ENCODE results near the gene ANKRD52. TPM values are rescaled to one million over a fixed set of nuclear protein-coding genes. Genes with fewer than 3 reads are reported as not detected.
A peak's percentile ranks its signal among the peaks of the same experiment; 100 is the strongest.

The ANKRD52 gene
- total RNA-seq, 1 donor from 2014 or later = 25.1 TPM

DNA sequence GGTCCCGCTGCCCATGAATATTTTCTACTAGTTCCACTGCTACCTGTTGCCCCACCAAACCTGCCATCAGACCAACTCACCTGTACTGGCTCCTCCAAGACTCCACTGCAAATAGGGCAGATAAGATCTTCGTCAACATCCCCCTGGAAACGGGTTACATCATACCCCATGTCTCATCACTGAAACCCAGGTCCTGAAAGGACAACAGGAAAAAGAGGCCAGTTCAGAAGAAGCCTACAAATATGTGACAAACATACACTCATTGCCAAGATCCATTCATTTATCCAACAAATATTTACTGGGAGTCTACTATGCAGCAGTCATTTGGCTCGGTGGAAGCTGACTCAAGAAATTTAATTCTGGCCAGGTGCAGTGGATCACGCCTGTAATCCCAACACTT is 44.3 kb downstream of the ANKRD52 start:
- Histone ChIP-seq H3K36me3 (peaks cover 83% of the 10 kb centered on the region), H3K27me3 (ENCODE audit: low read depth) (no peaks in the 10 kb centered on the region), H3K27ac (replicated peaks) (no peak overlapping the region), H3K4me1 (peaks cover 3% of the 10 kb centered on the region), H3K9me3 (replicated peaks) (no peaks in the 10 kb centered on the region), H3K4me3 (no peak overlapping the region)
- TF ChIP-seq, protein P1, sequence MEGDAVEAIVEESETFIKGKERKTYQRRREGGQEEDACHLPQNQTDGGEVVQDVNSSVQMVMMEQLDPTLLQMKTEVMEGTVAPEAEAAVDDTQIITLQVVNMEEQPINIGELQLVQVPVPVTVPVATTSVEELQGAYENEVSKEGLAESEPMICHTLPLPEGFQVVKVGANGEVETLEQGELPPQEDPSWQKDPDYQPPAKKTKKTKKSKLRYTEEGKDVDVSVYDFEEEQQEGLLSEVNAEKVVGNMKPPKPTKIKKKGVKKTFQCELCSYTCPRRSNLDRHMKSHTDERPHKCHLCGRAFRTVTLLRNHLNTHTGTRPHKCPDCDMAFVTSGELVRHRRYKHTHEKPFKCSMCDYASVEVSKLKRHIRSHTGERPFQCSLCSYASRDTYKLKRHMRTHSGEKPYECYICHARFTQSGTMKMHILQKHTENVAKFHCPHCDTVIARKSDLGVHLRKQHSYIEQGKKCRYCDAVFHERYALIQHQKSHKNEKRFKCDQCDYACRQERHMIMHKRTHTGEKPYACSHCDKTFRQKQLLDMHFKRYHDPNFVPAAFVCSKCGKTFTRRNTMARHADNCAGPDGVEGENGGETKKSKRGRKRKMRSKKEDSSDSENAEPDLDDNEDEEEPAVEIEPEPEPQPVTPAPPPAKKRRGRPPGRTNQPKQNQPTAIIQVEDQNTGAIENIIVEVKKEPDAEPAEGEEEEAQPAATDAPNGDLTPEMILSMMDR (IDR thresholded peaks at IDR 0.05; ENCODE audit: borderline replicate concordance) = no peak
- no peak for DNase-seq
- intact Hi-C loops (cut with micrococcal nuclease) = no loop called here

DNA sequence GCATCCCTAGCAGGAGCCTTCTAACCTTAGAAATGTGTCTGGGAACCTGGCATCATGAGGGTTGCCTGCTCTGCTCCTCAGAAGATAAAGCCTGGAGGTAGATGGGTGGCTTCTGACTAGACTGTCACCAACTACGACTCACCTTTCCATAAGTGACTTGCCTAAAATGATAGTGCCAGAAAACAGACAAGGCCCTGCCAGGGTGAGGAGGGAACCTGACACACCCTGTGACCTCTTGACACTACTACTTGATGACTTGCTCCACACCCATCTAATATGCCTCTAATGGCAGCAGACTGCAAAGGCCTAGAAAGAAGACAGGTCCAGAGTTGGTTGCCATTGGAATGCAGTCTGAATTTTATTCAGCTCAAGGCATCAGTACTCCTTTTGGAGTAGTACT is 45.8 kb downstream of the ANKRD52 start:
- H3K4me1 ChIP-seq = no peaks in the 10 kb centered on the region
- no peaks in the 10 kb centered on the region for H3K27me3 ChIP-seq (ENCODE audit: low read depth)
- no peak overlapping the region for H3K4me3 ChIP-seq
- TF ChIP-seq, protein P1 (IDR thresholded peaks at IDR 0.05; ENCODE audit: borderline replicate concordance) = no peak
- H3K36me3 ChIP-seq = peaks cover 98% of the 10 kb centered on the region
- intact Hi-C loops (cut with micrococcal nuclease) = no loop called here
- H3K27ac ChIP-seq (replicated peaks) = no peak overlapping the region
- no peak for DNase-seq
- H3K9me3 ChIP-seq (replicated peaks) = no peaks in the 10 kb centered on the region

DNA sequence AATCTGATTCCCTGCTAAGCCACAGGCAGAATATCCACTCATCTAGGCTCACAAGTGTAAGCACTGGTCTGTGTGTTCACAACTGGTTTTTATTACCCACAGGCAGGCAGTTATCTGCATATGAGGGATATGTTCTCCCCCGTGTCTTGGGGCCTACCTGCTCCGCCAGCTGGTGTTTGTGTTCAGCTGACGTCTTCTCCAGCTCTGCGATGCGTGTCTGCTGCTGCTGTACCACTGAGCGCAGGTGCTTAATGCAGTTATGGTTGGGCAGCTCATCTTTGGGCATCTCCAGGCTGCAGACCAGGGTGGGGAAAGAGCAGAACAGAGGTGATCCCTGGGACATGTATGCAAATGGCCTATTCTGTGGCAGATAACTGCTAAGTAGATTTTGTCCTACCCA is 50.2 kb downstream of the ANKRD52 start:
- H3K27ac ChIP-seq (replicated peaks) = no peak overlapping the region
- peaks cover 17% of the 10 kb centered on the region for H3K4me1 ChIP-seq
- no peak for DNase-seq
- no peak overlapping the region for H3K4me3 ChIP-seq
- H3K36me3 ChIP-seq = peaks cover 80% of the 10 kb centered on the region
- H3K9me3 ChIP-seq (replicated peaks) = no peaks in the 10 kb centered on the region
- intact Hi-C loops (cut with micrococcal nuclease) = no loop called here
- TF ChIP-seq, protein P1 (IDR thresholded peaks at IDR 0.05; ENCODE audit: borderline replicate concordance) = no peak
- H3K27me3 ChIP-seq (ENCODE audit: low read depth) = no peaks in the 10 kb centered on the region

DNA sequence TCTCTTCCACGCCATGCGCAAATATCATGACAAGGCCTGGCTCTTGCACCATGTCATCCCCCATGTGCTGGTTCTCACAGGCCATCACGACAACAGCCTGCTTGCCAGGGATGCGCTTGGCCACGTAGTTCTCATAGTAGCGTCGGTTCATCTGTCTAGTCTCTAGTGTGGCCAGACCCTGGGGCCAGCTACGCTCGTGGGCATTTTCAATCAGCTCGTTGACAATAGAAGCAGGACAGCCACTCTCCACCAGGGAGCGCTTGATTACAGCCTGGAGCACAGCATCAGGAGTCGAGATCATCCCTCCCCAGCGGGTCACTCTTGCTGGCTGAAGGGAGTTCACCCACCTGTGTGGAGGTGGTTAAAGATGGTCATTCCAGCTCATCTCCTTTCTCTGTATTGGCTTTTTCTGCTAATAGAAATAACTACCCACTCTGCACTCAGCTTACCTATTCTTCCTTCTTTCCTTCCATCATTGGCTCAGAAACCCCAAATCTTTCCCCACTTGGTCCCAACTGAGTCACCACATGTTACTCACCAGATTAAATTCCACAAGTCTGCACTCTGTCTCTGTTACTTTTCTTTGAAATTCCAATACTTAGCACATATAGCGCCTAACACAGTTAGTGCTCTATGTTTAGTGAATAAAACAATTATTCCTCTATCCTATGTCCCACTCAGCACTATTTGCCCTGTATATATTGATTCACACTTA is 51.6 kb downstream of the ANKRD52 start:
- H3K36me3 ChIP-seq = peaks cover 66% of the 10 kb centered on the region
- TF ChIP-seq, protein P1 (IDR thresholded peaks at IDR 0.05; ENCODE audit: borderline replicate concordance) = peak; percentile 64
- H3K27ac ChIP-seq (replicated peaks) = no peak overlapping the region
- no peaks in the 10 kb centered on the region for H3K9me3 ChIP-seq (replicated peaks)
- no peak overlapping the region for H3K4me3 ChIP-seq
- no peaks in the 10 kb centered on the region for H3K27me3 ChIP-seq (ENCODE audit: low read depth)
- peaks cover 17% of the 10 kb centered on the region for H3K4me1 ChIP-seq
- intact Hi-C loops (cut with micrococcal nuclease) = no loop called here
- peak; percentile 43 for DNase-seq

DNA sequence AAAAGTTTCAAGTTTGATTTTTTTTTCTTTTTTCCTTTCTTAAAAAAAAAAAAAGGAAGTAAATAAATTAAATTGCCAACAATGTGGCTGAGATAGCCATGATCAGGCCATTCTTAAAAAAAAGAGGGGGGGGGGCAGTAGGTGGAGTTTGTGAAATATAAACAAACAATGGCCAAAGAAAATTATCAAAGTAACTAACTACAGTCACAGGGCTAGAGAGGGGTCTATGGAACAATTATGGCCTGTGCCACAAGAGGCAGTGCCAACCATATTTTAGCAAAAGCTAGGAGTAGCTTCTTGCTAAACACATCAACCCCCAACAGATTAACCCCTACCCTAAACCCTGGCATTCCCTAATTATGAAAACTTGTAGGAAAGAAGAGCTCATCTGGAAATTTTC is 52.7 kb downstream of the ANKRD52 start:
- intact Hi-C loops (cut with micrococcal nuclease) = no loop called here
- peak overlapping the region; percentile 14 for H3K27ac ChIP-seq (replicated peaks)
- no peaks in the 10 kb centered on the region for H3K27me3 ChIP-seq (ENCODE audit: low read depth)
- no peak for DNase-seq
- TF ChIP-seq, protein P1 (IDR thresholded peaks at IDR 0.05; ENCODE audit: borderline replicate concordance) = no peak
- no peak overlapping the region for H3K4me3 ChIP-seq
- peaks cover 55% of the 10 kb centered on the region for H3K36me3 ChIP-seq
- no peaks in the 10 kb centered on the region for H3K9me3 ChIP-seq (replicated peaks)
- H3K4me1 ChIP-seq = peaks cover 17% of the 10 kb centered on the region

Data from left ventricle myocardium inferior (tissue), 1 donor.